ENCODE results near the gene CDK5R2. TPM values are rescaled to one million over a fixed set of nuclear protein-coding genes. Genes with fewer than 3 reads are reported as not detected.

The CDK5R2 gene
- total and polyA plus RNA-seq, 2 donors = 0.16 to 0.23 TPM

Small RNA genes lying within 50 kb of the gene (small RNA-seq; reads per million reads assigned to genes)
- 31.4 reads per million, percentile 96 among the genes with 10 or more reads in this experiment for gene MIR375
- not detected for gene RNU6-642P

Other genes starting within 250 kb of the CDK5R2 start
- gene TTLL4, start 248.8 kb upstream of the CDK5R2 start, total RNA-seq = 8.8 TPM
- gene TTLL4, start 248.8 kb upstream of the CDK5R2 start, polyA plus RNA-seq = 9.0 TPM
- 10.3 TPM for gene CYP27A1, start 177.5 kb upstream of the CDK5R2 start, total RNA-seq
- gene CYP27A1, start 177.5 kb upstream of the CDK5R2 start, polyA plus RNA-seq = 41.1 TPM
- 1.2 TPM for gene PRKAG3, start 127.9 kb upstream of the CDK5R2 start, total RNA-seq
- gene PRKAG3, start 127.9 kb upstream of the CDK5R2 start, polyA plus RNA-seq = not detected
- gene WNT6, start 99.9 kb upstream of the CDK5R2 start, total RNA-seq = 0.16 TPM
- 3.0 TPM for gene WNT6, start 99.9 kb upstream of the CDK5R2 start, polyA plus RNA-seq
- gene WNT10A, start 78.8 kb upstream of the CDK5R2 start, total RNA-seq = 1.9 TPM
- gene WNT10A, start 78.8 kb upstream of the CDK5R2 start, polyA plus RNA-seq = 1.2 TPM
- not detected for gene FEV, start 25.5 kb downstream of the CDK5R2 start, total RNA-seq
- not detected for gene FEV, start 25.5 kb downstream of the CDK5R2 start, polyA plus RNA-seq
- gene CRYBA2, start 33.8 kb downstream of the CDK5R2 start, total RNA-seq = not detected
- gene CRYBA2, start 33.8 kb downstream of the CDK5R2 start, polyA plus RNA-seq = not detected
- not detected for gene CFAP65, start 81.8 kb downstream of the CDK5R2 start, total RNA-seq
- gene CFAP65, start 81.8 kb downstream of the CDK5R2 start, polyA plus RNA-seq = not detected
- gene IHH, start 101.3 kb downstream of the CDK5R2 start, total RNA-seq = not detected
- 0.13 TPM for gene IHH, start 101.3 kb downstream of the CDK5R2 start, polyA plus RNA-seq
- gene NHEJ1, start 201.1 kb downstream of the CDK5R2 start, total RNA-seq = 13.3 TPM
- 17.6 TPM for gene NHEJ1, start 201.1 kb downstream of the CDK5R2 start, polyA plus RNA-seq
- 2.2 TPM for gene SLC23A3, start 210.4 kb downstream of the CDK5R2 start, total RNA-seq
- gene SLC23A3, start 210.4 kb downstream of the CDK5R2 start, polyA plus RNA-seq = 0.79 TPM
- gene CNPPD1, start 217.3 kb downstream of the CDK5R2 start, total RNA-seq = 23.0 TPM
- 77.7 TPM for gene CNPPD1, start 217.3 kb downstream of the CDK5R2 start, polyA plus RNA-seq
- gene RETREG2, start 218.6 kb downstream of the CDK5R2 start, total RNA-seq = 34.7 TPM
- gene RETREG2, start 218.6 kb downstream of the CDK5R2 start, polyA plus RNA-seq = 65.4 TPM
- 15.3 TPM for gene ZFAND2B, start 247.1 kb downstream of the CDK5R2 start, total RNA-seq
- 38.2 TPM for gene ZFAND2B, start 247.1 kb downstream of the CDK5R2 start, polyA plus RNA-seq

Data from urinary bladder (tissue), 2 donors.